GM12873 (cell line): Measurements from ENCODE around the gene SH3RF1.

Source experiments
- TF ChIP-seq, protein P1 (sequence below): IDR thresholded peaks from 2 replicates; pipeline ENCODE4 v1.5.1; 2012; ENCODE audit warnings: low read depth, mild to moderate bottlenecking, moderate library complexity, low read length, control low read depth; ENCODE audit not compliant: insufficient read depth; ENCODE audit errors: missing control alignments

Gene SH3RF1

DNA sequence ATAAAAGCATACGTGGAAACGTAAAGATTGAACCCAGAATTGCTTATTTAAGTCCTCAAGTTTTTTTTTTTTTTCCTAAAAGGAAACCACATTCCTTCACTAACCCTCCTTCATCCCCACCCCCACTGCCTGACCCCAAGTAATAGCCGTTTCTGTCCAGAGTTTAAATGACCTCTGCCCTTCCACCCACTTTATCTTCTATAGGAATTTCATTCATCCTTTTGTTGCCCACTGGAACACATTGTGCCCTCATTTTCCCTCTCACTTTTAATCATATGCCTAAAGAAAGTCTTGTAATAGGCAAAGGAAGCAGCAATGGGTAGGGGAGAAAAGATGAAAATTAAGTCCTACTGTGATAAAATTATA, 62.7 kb downstream of the SH3RF1 start:
- TF ChIP-seq, protein P1, sequence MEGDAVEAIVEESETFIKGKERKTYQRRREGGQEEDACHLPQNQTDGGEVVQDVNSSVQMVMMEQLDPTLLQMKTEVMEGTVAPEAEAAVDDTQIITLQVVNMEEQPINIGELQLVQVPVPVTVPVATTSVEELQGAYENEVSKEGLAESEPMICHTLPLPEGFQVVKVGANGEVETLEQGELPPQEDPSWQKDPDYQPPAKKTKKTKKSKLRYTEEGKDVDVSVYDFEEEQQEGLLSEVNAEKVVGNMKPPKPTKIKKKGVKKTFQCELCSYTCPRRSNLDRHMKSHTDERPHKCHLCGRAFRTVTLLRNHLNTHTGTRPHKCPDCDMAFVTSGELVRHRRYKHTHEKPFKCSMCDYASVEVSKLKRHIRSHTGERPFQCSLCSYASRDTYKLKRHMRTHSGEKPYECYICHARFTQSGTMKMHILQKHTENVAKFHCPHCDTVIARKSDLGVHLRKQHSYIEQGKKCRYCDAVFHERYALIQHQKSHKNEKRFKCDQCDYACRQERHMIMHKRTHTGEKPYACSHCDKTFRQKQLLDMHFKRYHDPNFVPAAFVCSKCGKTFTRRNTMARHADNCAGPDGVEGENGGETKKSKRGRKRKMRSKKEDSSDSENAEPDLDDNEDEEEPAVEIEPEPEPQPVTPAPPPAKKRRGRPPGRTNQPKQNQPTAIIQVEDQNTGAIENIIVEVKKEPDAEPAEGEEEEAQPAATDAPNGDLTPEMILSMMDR, result no peak

DNA sequence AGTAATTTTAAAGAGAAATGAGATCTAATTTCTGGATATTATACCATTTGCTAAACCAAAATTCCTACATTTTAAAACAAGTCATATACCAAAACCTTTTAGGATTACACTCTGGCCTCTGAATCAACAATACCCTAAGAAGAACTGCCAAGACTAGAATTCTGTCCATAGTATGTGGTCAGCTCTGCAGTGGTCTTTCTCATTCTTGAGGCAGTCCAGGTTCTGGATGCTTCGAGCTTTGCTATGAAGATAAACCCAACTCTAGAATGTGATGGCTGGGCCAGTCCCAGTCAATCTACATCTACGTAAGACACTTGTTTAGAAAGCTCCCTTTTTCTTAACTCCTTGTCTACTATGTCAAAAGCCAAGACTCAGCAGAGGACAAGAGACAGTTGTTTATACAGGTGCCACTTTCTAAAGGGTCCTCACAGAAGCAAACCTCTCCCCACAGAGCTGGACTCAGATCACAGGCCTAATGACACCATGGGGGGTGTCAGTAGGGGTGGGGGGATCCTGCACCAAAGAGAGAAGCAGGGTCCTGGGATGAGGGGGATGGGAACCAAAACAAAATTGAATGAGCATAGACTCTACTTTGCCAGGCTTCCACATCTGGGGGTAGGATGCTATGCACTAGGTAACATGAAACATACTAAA, 63.2 kb downstream of the SH3RF1 start:
- TF ChIP-seq, protein P1, result no peak

DNA sequence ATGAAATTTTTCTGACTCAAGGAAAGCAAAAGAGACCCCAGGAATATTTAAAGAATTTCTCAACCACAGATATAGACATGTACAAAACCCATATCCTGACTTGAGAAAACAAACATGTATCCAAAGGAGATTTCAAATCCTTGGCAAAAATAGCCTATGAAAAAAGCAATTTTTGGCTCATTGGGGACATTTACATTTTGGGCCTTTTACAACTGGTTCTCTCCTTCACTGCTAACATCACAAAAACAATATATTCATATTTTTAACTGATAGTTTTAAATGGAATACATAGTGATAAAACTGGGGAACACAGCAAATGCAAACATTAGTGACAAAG, 65.0 kb downstream of the SH3RF1 start:
- TF ChIP-seq, protein P1, result no peak

DNA sequence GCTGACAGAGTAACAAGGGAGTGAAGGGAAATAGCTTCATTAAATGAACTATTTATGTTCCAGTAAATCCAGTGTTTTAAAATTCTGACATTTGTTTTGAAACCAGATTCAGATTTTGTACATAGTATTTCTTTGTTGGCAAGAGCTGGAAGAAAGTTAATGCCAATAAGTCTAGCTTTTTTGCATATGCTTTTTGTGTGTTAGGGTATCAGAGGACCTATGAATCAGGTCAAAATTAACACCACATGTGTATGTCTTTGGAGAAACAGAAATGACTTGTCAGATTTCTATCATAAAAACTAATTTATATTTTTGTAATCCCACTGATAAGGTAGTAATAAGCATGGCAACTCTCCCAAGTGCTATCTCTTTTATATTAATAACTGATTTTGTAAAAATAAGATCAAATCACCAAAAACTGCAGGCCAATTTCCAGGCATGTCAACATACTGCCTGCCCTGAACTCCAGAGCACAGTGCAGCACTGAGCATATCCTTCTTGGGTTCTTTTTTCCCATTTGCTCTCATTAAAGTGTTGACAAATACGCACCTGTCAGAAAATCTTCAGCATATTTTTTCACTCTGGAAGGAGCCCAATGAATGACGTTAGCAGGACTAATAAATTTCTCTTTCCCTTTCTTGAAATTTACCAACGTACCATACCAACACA, 65.5 kb downstream of the SH3RF1 start:
- TF ChIP-seq, protein P1, result no peak

DNA sequence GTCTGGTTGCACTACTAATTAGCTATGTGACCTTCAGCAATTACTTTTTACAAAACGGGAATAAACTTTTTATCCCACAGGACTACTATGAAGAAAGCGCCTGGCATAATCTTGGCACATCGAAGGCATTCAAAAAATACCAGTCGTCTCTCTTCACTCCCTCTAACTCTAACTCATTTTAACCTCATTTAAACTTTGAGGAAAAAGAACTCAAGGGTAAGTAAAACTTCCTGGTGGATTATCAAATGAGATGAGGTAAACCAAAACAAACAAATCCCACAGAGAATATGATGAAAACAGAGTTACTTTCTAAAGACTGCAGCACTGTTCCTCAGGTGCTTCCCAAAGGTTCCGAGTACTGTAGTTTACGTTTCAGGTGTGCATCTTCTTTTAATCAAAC, 66.9 kb downstream of the SH3RF1 start:
- TF ChIP-seq, protein P1, result no peak

DNA sequence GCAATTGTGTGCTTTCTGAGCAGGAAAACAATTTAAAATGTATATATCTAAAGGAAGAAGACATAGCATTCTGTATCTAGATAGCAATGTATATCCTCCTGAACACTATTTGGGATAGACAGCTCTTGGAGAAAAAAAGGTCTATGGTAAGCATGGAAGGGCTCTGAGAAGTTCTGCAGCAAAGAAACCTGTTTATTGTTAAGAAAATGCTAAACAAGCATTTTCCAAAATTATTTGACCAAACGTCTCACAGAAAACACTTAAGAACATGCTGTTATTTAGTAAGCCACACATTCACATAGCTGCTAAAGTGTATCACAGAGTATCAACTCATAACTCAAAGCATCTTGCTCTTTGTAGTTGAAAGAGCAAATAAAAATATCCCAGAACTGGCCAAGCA, 67.9 kb downstream of the SH3RF1 start:
- TF ChIP-seq, protein P1, result no peak

DNA sequence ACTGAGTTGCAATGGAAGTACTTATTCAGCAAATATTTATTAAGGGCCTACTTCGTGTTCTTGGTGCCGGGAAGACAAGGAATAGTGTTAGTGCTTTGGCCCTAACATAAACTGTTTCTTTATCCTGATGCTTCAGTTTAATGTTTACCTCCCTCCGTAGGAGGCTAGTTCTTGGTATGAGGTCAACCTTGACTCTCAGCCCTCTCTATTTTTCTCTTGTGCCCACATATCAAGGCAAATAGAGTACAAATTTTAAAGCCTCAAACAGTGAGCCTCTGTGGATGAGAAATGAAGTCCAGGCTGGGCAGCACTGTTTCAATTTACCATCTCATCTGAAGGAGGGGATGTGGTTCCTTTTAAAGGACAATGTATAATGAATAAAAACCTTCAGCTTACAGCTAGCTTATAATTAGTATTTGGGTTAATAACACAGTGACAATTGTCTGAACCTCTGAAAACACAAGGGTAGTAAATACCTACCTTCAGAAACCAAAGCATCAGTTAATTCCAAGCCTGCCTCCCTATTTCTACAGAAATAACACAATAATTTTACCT, 68.5 kb downstream of the SH3RF1 start:
- TF ChIP-seq, protein P1, result no peak
